GM12892 (cell line): Measurements from ENCODE around the gene DOCK1.

Experiments
- DNase-seq: peaks from one replicate; pipeline ENCODE4 v3.0.0; 2011; ENCODE audit not compliant: insufficient read length
- FAIRE-seq: peaks from 2 replicates; lab custom pipeline; 2011; peaks lifted over from hg19 to GRCh38; lab: Jason Lieb, UNC
- POLR2A ChIP-seq: IDR thresholded peaks from 2 replicates; pipeline ENCODE4 v1.6.1; 2011; ENCODE audit warnings: low read depth, low read length, control low read depth
- POLR2AphosphoS5 ChIP-seq: IDR thresholded peaks from 2 replicates; pipeline ENCODE4 v1.6.1; 2011; ENCODE audit warnings: low read depth, low read length, control low read depth
- TAF1 ChIP-seq: IDR thresholded peaks from 2 replicates; pipeline ENCODE4 v1.6.1; 2011; ENCODE audit warnings: low read depth, mild to moderate bottlenecking, control low read depth, low read length, borderline replicate concordance

The DOCK1 gene

GRCh38 chr10:127423218-127423915 is 518.1 kb downstream of the DOCK1 start:
- DNase-seq, result no peak
- FAIRE-seq, result no peak
- TF ChIP-seq TAF1 (no peak), POLR2A (no peak), POLR2AphosphoS5 (no peak)

DNA sequence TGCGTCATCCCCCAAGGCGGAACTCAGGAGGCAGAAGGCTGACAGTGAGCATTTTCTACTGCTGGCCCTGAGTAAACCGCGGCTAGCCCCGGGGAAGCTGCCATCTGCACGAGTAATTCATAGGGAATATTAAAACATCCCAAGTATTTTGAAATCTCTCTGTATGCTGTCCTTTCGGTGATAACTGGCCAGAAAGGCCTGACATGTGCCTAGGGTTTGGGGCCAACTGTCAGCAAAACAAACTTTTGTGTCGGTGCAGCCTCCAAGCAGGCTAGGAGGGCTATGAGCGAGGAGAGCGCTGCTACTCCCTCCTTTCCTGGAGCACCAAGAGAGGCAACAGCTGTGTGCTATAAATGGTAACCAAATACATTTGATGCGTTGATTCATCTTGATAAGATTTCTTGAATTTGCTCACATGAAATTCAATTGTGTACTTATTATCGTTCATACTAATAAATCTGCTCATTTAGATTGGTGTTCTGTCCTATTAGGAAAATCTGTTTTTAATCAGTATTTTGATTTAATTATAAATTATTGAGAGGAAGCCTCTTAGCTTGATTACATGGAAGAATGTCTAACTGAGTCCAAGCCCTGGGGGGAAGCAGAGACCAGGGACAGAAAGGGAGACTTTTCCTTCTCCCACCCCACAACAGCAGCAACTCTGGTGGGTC is 519.5 kb downstream of the DOCK1 start:
- no peak for TF ChIP-seq POLR2A
- TF ChIP-seq TAF1, result no peak
- TF ChIP-seq POLR2AphosphoS5, result no peak
- DNase-seq, result no peak
- no peak for FAIRE-seq

DNA sequence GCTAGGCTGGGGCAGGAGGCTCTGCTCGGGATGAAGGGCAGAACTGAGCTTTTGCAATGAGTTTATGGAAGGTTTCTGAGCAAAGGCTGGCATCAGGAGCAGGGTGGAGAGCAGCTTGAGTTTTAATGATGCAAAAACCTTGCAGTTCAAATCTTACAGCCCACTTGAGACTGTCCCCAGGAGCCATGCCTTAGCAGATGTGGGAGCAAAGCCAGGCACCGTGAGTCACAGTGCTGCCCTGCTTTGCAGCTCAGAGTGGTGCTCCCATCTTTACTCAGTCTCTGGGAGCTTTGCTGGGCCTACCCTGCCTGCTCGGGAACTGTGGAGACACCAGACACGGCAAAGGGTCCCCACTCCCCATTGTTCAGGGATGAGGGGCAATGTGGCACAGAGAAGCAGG is 521.5 kb downstream of the DOCK1 start:
- TF ChIP-seq TAF1, result no peak
- TF ChIP-seq POLR2A, result no peak
- no peak for TF ChIP-seq POLR2AphosphoS5
- FAIRE-seq, result no peak
- DNase-seq, result no peak

- no peak for FAIRE-seq
- no peak for TF ChIP-seq POLR2A
- no peak for TF ChIP-seq TAF1
- TF ChIP-seq POLR2AphosphoS5, result no peak
- no peak for DNase-seq
Observed at GRCh38 chr10:127427926-127428325, 522.7 kb downstream of the DOCK1 start.

DNA sequence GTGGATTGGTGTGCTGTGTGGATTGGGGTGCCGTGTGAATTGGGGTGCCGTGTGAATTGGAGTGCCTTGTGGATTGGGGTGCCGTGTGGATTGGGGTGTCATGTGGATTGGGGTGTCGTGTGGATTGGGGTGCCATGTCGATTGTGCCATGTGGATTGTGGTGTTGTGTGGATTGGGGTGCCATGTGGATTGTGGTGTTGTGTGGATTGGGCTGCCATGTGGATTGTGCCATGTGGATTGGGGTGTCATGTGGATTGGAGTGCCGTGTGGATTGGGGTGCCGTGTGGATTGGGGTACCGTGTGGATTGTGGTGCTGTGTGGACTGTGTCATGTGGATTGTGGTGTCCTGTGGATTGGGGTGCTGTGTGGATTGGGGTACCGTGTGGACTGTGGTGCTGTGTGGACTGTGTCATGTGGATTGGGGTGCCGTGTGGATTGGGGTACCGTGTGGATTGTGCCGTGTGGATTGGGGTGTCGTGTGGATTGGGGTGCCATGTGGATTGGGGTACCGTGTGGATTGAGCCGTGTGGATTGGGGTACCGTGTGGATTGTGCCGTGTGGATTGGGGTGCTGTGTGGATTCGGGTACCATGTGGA is 523.3 kb downstream of the DOCK1 start:
- DNase-seq, result no peak
- no peak for FAIRE-seq
- TF ChIP-seq POLR2AphosphoS5, result no peak
- no peak for TF ChIP-seq POLR2A
- TF ChIP-seq TAF1, result no peak

DNA sequence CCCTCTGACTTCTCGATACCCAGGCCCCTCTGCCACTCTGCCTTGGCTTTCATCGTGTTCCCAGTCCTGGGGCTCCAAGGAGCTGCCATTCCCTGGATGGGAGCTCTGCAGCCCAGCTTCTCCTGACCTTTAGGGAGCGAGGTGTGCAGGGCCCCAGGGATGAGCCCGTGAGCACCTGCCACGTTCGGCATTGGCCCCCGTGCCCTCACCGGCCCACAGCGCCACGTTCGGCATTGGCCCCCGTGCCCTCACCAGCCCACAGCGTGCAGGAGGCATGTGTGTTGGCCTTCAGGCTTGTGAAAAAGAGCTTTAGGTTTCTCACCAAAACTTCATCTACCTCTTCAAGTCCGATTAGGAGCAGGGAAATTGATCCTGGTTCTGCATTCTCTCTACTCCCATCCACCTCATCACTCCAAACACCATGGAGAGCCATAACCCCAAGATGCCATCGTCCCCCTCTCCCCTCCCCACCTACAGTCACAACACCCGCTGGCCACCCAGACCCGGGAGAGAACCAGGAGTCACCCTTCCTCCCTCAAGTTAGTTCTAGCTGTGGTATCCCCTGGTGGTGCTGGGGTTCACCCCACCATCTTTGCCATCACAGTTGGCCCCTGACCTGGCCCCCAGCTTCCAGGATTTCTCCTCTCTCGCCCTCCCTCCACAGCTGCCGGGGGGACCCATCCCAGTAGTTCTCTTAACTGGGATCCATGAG is 524.5 kb downstream of the DOCK1 start:
- no peak for TF ChIP-seq TAF1
- TF ChIP-seq POLR2AphosphoS5, result no peak
- no peak for TF ChIP-seq POLR2A
- no peak for FAIRE-seq

GRCh38 chr10:127431525-127431924 is 526.3 kb downstream of the DOCK1 start:
- TF ChIP-seq TAF1 (no peak), POLR2A (no peak), POLR2AphosphoS5 (no peak)
- no peak for DNase-seq
- no peak for FAIRE-seq

More for the DNA sequence above, 524.5 kb downstream of the DOCK1 start:
- DNase-seq, result no peak

DNA sequence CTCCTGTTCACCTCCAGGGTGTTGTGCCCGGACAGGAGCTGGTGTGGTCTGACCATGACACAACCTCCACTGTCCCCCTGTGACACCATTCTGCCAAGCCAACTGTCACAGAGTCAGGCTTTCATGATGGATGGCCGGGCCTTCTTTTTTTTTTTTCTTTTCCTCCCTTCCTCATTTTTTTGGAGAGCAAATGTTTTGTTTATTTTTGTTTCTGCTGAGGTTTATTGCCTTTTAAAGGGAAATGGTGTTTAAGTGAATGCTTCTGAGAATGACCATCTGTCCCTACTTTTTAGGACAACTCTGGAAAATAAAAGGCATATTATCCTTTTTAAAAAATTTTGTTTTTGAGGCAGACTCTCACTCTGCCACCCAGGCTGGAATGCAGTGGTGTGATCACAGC is 528.8 kb downstream of the DOCK1 start:
- DNase-seq (no peak), FAIRE-seq (no peak)
- TF ChIP-seq TAF1 (no peak), POLR2AphosphoS5 (no peak), POLR2A (no peak)

DNA sequence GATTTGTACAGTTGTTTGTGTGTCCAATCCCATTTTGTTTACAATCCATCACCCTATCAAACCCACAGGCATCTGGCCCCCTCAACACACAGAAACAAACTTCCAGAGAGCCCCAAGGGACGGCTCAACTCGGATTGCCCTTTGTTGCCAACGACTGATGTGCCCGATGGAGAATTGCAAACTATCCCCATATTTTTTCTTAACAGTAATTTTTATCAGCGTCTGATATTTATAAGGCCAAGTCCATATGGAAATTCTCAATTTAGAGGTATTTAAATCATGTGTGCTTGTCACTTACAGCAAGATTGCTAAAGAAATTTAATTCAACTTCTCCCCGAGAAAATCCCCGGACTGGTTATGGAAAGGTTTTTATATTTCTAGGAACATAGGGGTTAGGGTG is 530.0 kb downstream of the DOCK1 start:
- no peak for FAIRE-seq
- TF ChIP-seq POLR2AphosphoS5 (no peak), POLR2A (no peak), TAF1 (no peak)
- DNase-seq, result no peak

DNA sequence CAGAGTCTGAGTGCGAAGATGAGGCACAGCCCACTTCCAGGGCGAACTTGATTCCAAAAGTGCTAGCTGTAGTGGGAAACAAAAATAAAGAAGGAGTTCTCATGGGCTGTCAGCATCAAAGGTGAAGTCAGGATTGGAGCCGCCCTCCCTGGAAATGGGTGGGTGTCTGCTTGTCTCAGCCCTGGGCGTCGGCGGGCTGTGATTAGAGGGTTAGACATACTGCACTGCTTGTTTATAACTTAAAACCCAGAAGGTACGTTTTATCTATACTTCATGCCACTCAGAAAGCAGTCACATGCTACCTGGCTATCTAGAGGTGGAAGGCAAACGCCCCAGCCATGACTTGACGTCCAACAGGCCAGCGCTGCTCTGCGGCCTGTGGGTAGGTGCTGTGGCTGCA is 535.1 kb downstream of the DOCK1 start:
- TF ChIP-seq POLR2AphosphoS5 (no peak), TAF1 (no peak), POLR2A (no peak)
- no peak for FAIRE-seq

More for the DNA sequence above, 535.1 kb downstream of the DOCK1 start:
- no peak for DNase-seq
